Kidney epithelial cell (primary cell): ENCODE measurements around the gene DMP1. TPM values are rescaled to one million over a fixed set of nuclear protein-coding genes. Genes with fewer than 3 reads are reported as not detected.

Experiments
- DNase-seq: peaks from one replicate; pipeline ENCODE4 v3.0.0-alpha.2; 2010; ENCODE audit warnings: low read depth
- H3K27me3 ChIP-seq: 2 replicates; pipeline ENCODE4 v1.6.0; 2011; ENCODE audit warnings: low read length; ENCODE audit not compliant: control insufficient read depth, insufficient read depth
- H3K36me3 ChIP-seq: 2 replicates; pipeline ENCODE4 v1.5.1; 2011; ENCODE audit warnings: low read length; ENCODE audit not compliant: control insufficient read depth, insufficient read depth
- H3K4me3 ChIP-seq: 2 replicates; pipeline ENCODE4 v1.5.1; 2011; ENCODE audit warnings: low read depth, mild to moderate bottlenecking, control low read depth, low read length
- CTCF ChIP-seq: IDR thresholded peaks from 2 replicates; pipeline ENCODE4 v1.5.1; 2011; ENCODE audit warnings: mild to moderate bottlenecking, moderate library complexity, low read length, control low read depth, inconsistent platforms; ENCODE audit not compliant: insufficient read depth, poor library complexity, severe bottlenecking
- total RNA-seq: library from RNA; depleted of rRNA; stranded (reverse); fragments of >200 nt; gene quantifications from 2 replicates; pipeline ENCODE4 v1.2.3, GENCODE V29; 2015

The DMP1 gene
- total RNA-seq, 1 donor from 2014 or later, result not detected

GRCh38 chr4:87633243-87633642 lies 16.8 kb upstream of the DMP1 start:
- no peak for DNase-seq
- Histone ChIP-seq H3K4me3 (no peak overlapping the region), H3K36me3 (no peaks in the 10 kb centered on the region), H3K27me3 (no peaks in the 10 kb centered on the region)
- no peak for TF ChIP-seq CTCF

GRCh38 chr4:87644286-87644685 lies 5.8 kb upstream of the DMP1 start:
- no peak for TF ChIP-seq CTCF
- no peak for DNase-seq
- no peak overlapping the region for H3K4me3 ChIP-seq
- H3K36me3 ChIP-seq, result no peaks in the 10 kb centered on the region
- no peaks in the 10 kb centered on the region for H3K27me3 ChIP-seq

- H3K27me3 ChIP-seq, result no peaks in the 10 kb centered on the region
- no peak overlapping the region for H3K4me3 ChIP-seq
- DNase-seq, result no peak
- H3K36me3 ChIP-seq, result no peaks in the 10 kb centered on the region
- no peak for TF ChIP-seq CTCF
Measured at GRCh38 chr4:87650938-87651337, 858 bp downstream of the DMP1 start.

- no peak for TF ChIP-seq CTCF
- H3K36me3 ChIP-seq, result no peaks in the 10 kb centered on the region
- no peak for DNase-seq
- H3K27me3 ChIP-seq, result no peaks in the 10 kb centered on the region
- H3K4me3 ChIP-seq, result no peak overlapping the region
Measured at GRCh38 chr4:87651941-87652340, 1.9 kb downstream of the DMP1 start.

- no peak for DNase-seq
- TF ChIP-seq CTCF, result no peak
- H3K36me3 ChIP-seq, result no peaks in the 10 kb centered on the region
- H3K27me3 ChIP-seq, result no peaks in the 10 kb centered on the region
- no peak overlapping the region for H3K4me3 ChIP-seq
Measured at GRCh38 chr4:87654487-87655044, 4.5 kb downstream of the DMP1 start.

GRCh38 chr4:87657525-87657924 lies 7.4 kb downstream of the DMP1 start:
- TF ChIP-seq CTCF, result no peak
- Histone ChIP-seq H3K27me3 (no peaks in the 10 kb centered on the region), H3K36me3 (no peaks in the 10 kb centered on the region), H3K4me3 (no peak overlapping the region)
- DNase-seq, result peak; percentile 61
